NCI-H1694 (cell line): ENCODE results near the gene SCGB1C1.
"Not testable (repeated sequence)": the region's sequence is repeated elsewhere in the genome, so short reads cannot be mapped to it uniquely, and the experiment has no call there.

Experiments
- DNase-seq: peaks from one replicate; lab custom pipeline; 2025; lab: John Stamatoyannopoulos, UW

Gene SCGB1C1

GRCh38 chr11:192674-193128 lies at the start of gene SCGB1C1:
Gene SCGB1C1, plus strand, starts transcription at chr11:193078. Its CDS starts 22 bp downstream, at chr11:193100.
- DNase-seq, result not testable (repeated sequence)

DNA sequence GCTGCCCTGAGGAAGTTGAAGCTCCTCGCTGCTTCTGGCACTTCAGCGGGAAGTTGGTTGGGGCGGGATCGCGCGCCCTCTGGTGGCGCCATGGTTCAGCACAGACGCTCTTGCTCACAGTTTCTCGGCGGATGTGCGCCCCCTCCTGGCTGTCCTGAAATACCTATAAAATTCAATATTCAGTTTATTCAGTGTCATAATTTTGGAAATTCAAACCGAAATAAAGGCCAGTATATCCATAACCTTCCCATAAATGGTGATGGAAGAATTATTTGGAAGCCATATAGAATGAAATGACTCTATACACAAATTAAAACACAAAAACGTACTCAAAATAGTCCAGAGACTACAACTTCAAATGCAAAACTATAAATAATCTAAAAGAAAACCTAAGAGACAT lies 12.6 kb upstream of the SCGB1C1 start:
- not testable (repeated sequence) for DNase-seq

- not testable (repeated sequence) for DNase-seq
Measured at GRCh38 chr11:189200-189783, 3.6 kb upstream of the SCGB1C1 start.

- DNase-seq, result not testable (repeated sequence)
Measured at GRCh38 chr11:189843-190311, 3.0 kb upstream of the SCGB1C1 start.

DNA sequence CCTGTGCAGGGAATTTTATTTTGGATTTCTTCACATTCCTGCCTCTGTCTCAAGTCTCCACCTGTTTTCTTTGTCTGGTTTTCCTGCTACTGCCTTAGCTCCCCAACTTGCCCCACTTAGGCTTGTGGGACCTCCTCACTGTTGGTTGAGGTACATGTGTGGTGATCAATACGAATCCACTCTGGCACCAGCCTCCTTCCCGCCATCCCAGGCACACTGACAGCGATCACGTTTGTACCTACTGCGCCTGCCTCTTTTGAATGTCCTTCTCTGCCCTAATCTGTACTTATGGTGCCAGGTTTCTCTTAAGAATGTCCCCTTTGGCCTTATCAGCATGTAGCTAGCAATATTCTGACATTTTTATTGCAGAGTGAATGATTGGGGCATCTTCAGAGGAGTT lies 2.3 kb upstream of the SCGB1C1 start:
- not testable (repeated sequence) for DNase-seq

GRCh38 chr11:191490-192478 lies 1.1 kb upstream of the SCGB1C1 start:
- not testable (repeated sequence) for DNase-seq

- not testable (repeated sequence) for DNase-seq
Measured at GRCh38 chr11:193481-193880, 603 bp downstream of the SCGB1C1 start.

- no peak for DNase-seq
Measured at GRCh38 chr11:196786-197731, 4.2 kb downstream of the SCGB1C1 start.

GRCh38 chr11:197741-198235 lies 4.9 kb downstream of the SCGB1C1 start:
- DNase-seq, result no peak

DNA sequence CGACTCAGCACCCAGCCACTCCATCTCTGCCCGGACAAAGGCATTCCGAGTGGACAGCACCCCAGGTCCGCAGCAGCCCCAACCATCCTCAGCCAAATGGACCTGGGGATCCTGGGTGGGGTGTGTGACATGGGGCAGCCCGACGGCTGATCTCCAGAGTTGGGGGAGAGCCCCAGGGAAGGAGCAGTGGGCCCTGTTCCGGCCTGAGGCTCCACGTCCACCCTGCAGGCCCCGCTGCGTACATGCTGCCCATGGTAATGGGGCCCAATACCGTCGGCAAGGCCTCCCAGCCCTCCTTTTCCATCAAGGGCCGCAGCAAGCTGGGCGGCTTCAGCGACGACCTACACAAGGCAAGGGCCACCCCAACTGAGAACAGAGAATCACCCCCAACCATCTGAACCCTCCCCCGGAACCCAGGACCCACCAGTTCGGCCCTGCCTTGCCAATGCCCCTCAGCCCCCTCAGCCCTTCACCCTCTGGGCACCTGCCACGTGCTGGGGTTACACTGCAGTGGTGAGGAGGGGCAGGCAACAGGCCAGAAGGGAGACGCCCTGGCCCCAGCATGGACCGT lies 5.4 kb downstream of the SCGB1C1 start:
- DNase-seq, result no peak

DNA sequence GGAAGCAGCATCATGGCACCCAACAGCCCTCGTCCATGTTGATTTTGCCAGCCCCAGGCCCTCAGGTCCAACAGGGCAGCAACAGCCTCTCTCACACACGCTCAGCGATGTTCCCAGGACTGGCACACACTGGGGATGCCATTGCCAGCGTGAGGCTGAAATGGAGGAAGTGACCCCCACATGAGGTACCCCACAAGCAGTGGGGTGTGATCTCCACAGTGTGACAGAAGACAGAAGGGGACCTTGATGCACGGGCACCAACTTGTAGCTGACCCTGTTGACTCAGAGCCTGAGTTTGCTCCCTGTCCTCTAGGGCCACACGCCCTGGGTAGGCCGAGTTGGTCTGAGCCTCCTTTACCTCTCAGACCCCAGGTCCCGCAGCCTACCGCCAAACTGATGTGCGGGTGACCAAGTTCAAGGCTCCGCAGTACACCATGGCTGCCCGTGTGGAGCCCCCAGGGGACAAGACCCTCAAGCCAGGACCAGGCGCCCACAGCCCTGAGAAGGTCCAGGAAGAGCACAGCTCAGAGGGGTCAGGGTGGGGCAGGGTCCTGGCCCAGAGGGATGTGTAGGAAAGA lies 6.2 kb downstream of the SCGB1C1 start:
- DNase-seq, result no peak

GRCh38 chr11:199782-200181 lies 6.9 kb downstream of the SCGB1C1 start:
- no peak for DNase-seq

DNA sequence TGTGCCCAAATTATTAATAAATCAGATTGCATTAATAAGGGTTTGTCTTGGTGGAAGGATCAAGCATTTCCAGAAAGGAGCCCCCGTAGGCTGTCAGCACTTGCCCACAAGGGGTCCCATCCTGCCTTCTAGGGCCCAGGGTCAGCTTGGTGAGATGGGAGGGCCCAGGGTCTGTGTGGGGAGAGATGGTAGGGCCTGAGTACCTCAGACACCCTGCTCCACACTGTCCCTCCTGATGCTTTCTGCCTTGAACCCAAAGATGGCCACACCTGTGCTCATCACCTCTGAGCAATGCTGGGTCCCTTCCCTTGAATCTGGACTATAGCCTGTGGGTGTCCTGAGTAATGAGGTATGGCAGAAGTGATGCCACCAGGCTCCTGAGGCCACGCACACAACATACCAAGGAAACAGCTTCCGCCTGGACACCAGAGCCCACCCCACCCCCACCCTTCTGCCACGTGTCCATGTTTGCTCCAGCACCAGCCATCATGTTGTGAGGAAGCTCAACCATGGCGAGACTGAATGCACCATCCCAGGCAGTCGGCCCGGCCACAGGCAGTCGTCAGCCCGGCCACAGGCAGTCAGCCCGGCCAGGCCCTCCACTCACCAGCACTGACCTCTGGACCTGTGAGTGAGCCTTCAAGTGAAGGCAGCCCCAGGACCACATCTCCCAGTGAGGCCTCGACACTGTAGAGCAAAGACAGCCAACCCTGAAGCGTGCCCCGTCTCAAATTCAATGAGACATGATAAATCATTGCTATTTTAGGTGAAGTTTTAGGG lies 7.5 kb downstream of the SCGB1C1 start:
- no peak for DNase-seq

- no peak for DNase-seq
Measured at GRCh38 chr11:201966-202365, 9.1 kb downstream of the SCGB1C1 start.

- no peak for DNase-seq
Measured at GRCh38 chr11:202490-202889, 9.6 kb downstream of the SCGB1C1 start.

DNA sequence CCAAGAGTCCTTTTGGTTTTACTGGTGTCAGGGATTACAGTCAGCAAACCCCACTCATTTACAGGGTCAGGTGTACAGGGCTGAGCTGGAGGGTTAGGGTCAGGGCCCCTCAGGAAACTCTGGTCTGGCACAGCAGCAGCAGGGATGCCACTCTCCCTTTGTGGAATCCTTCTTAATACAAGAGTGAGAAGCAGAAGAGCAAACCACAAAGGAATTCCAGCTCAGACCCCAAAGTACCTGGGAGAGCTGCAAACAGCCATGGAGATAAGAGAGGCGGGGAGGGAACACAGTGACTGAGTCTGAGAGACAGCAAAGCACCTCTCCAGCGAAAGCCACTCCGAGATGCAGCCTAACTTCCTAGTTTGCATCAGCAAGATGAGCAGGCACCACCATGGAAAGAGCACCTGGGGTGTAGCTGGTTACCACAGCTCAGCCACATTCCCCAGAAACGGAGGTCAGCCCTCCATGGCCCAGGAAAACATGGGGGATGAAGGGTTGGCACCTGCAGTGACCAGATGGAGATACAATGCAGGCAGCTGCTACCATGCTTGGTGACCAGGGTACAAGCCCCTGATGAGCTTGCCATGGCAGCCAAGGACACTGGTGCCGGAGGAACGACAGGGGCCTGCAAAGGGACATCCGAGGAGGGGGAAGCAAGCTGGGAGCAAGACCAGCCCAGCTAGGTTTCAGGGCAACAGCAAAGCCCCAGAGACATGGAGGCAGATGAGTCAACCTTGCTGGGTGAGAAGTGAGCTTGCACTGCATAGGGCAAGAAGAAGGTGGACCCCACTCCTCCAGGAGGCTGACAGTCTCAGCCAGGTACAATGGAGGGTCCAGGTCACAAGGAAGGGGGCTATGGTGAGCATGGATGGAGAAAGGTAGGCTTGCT lies 10.4 kb downstream of the SCGB1C1 start:
- no peak for DNase-seq

- DNase-seq, result no peak
Measured at GRCh38 chr11:203945-204586, 11.2 kb downstream of the SCGB1C1 start.

DNA sequence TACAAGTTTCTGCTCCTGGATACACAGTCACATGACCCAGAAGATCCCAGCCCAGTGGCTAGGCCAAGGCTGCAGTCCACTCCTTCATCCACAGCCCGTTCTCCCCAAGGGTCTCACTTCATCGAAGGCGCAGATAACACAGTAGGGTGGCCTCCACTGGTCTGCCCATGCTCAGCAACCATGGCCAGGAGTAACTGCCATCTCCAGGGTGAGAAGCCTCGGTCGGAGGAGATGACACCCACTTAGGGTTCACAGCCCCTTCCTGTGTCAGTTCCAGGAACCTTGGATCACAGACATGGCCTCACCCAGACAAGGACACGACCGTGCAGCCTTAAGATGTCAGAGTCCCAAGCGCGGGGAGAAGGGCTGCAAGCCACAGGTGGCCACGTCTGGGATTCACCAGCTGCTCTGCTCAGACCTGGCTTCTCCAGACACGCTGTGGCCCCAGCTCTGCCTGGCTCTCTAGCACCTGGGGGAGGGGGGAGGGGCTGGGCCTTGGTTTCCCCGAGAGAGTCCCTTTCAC lies 11.8 kb downstream of the SCGB1C1 start:
- DNase-seq, result no peak
